ENCODE results near the gene HSD11B1. TPM values are rescaled to one million over a fixed set of nuclear protein-coding genes. Genes with fewer than 3 reads are reported as not detected.

The HSD11B1 gene
- total RNA-seq, 1 donor = 21.6 TPM

DNA sequence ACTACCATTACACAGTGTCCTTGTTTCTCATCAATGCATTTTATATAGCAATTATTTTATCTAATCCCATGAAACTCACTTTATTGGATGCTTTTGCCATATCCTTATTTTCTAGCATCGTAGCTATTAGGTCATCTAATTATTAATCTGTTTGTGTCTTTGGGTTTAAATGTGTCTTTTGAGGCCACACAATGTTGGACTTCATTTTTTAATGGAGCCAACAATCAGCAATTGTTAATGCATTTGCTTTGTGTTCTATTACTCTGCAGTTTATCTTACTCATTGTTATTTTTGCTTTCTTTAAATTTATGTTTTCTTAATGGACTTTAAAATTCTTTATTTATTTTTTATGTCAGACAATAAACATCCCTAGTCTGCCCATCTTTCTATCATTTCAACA lies 1.8 kb upstream of the HSD11B1 start:
- no peak for DNase-seq (ENCODE audit: low read depth)
- TF ChIP-seq, protein P1, sequence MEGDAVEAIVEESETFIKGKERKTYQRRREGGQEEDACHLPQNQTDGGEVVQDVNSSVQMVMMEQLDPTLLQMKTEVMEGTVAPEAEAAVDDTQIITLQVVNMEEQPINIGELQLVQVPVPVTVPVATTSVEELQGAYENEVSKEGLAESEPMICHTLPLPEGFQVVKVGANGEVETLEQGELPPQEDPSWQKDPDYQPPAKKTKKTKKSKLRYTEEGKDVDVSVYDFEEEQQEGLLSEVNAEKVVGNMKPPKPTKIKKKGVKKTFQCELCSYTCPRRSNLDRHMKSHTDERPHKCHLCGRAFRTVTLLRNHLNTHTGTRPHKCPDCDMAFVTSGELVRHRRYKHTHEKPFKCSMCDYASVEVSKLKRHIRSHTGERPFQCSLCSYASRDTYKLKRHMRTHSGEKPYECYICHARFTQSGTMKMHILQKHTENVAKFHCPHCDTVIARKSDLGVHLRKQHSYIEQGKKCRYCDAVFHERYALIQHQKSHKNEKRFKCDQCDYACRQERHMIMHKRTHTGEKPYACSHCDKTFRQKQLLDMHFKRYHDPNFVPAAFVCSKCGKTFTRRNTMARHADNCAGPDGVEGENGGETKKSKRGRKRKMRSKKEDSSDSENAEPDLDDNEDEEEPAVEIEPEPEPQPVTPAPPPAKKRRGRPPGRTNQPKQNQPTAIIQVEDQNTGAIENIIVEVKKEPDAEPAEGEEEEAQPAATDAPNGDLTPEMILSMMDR (IDR thresholded peaks at IDR 0.05; ENCODE audit: insufficient read depth, low read depth, low read length) = no peak

DNA sequence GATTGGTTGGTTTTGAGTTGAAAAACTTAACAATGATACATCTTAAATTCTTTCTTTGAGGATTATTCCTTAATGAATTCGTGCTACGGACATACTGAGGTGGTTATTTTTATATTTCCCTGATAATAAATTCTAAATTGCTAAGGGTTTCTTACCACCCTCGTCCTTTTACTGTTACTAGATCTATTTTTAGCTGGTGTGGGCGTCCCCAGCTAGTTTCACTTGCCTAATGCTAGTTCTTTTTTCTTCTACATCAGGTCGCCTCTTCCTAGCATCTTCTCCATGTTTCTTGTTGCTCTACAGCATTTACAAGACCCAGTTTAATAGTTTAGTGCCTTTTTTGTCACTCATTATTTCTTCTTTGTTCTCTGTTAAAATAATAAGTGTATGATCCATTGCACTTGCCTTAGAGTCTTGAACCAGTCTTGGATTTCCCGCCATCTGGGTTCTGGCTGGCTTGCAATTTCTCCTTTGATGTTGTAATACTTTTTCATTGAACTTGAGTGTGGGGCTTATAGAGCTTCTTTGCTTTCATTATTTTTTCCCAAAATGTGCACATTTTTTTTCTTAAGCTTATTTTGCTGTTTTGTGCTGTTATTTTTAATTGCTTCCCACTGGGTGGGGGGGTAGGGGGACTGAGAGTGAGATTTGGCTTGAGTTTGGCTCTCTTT lies 677 bp upstream of the HSD11B1 start:
- DNase-seq (ENCODE audit: low read depth) = no peak
- no peak overlapping the region for H3K4me3 ChIP-seq (ENCODE audit: low read depth, low read length)
- TF ChIP-seq, protein P1 (IDR thresholded peaks at IDR 0.05; ENCODE audit: insufficient read depth, low read depth, low read length) = no peak

More for the DNA sequence above, 1.8 kb upstream of the HSD11B1 start:
- H3K4me3 ChIP-seq (ENCODE audit: low read depth, low read length) = no peak overlapping the region

DNA sequence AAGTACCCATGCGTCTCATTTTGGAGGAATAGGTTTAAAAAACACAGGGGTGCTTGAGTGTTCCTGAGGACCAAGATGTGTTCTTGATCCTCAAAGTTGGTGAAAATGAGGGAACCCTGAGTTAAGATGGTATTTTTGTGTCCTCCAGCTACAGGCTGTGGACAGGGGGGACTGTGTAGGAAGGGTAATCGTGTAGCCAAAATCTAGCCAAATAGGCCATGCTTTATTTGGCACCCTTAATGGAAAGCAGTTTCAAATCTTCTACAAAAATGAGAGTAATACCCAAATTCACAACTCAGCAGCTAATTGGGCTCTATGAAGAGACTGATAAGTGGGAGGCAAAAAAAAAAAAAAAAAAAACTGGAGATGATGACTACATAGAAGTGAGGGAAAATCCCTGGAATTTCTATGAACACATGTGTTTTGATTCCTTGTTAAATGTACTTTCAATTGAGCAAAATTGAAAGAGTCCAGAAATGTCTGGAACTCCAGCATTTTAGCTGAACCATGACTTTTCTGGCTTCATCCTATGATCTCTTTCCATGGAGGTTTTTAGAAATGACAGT lies 470 bp downstream of the HSD11B1 start:
- TF ChIP-seq, protein P1 (IDR thresholded peaks at IDR 0.05; ENCODE audit: insufficient read depth, low read depth, low read length) = no peak
- peak; percentile 47 for DNase-seq (ENCODE audit: low read depth)

DNA sequence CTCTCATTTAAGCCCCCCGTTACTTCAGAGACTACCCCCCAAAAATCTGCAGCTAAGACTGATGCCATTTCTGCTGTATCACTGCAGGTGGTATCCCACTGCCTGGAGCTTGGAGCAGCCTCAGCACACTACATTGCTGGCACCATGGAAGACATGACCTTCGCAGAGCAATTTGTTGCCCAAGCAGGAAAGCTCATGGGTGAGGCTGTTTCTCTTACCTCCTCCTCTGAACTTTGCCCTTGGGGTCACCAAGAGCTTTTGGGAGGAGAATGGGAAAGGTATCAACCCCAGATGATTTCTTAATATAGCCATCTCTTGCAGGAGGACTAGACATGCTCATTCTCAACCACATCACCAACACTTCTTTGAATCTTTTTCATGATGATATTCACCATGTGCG lies 2.0 kb downstream of the HSD11B1 start:
- DNase-seq (ENCODE audit: low read depth) = no peak
- H3K4me3 ChIP-seq (ENCODE audit: low read depth, low read length) = no peak overlapping the region
- TF ChIP-seq, protein P1 (IDR thresholded peaks at IDR 0.05; ENCODE audit: insufficient read depth, low read depth, low read length) = no peak

More for the DNA sequence above, 470 bp downstream of the HSD11B1 start:
- peak overlapping the region; percentile 4 for H3K4me3 ChIP-seq (ENCODE audit: low read depth, low read length)

DNA sequence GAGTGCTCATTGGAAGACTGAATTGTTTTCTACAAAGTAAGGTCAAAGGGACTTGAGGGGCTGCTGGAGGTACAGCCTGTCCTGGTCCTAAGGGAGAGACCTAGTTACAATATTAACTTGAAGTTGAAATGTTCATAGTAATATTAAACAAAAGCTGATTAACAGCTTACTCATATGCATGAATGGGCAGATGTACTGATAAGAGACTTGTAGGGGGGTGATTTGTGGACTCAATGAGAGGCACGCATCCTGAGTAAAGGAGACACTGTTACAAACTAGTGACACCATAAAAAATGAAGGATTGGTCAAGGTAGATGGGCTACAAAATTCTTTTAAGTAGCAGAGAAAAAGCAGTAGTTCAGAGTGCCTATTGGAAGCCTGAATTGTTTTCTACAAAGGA lies 2.7 kb downstream of the HSD11B1 start:
- DNase-seq (ENCODE audit: low read depth) = no peak
- TF ChIP-seq, protein P1 (IDR thresholded peaks at IDR 0.05; ENCODE audit: insufficient read depth, low read depth, low read length) = no peak
- H3K4me3 ChIP-seq (ENCODE audit: low read depth, low read length) = no peak overlapping the region

DNA sequence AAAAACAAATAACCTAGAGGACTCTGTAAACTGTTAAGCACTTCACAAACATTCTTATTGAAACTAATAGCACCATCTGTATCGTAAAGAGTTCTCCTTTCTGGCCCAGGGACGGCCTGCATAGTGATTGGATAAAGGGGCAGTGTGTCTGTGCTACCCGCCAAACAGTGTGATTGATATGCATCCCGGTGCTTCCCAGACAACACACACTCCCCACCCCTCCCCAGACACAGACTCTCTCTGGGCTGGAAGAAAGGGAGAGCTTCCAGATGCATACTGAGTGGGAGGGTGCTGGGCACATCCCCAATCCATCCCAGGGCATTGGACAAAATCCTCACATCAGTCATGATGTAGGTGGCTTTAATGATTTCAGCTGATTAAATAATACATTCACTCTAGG lies 3.7 kb downstream of the HSD11B1 start:
- H3K4me3 ChIP-seq (ENCODE audit: low read depth, low read length) = no peak overlapping the region
- DNase-seq (ENCODE audit: low read depth) = no peak
- TF ChIP-seq, protein P1 (IDR thresholded peaks at IDR 0.05; ENCODE audit: insufficient read depth, low read depth, low read length) = no peak

Measured in fibroblast of villous mesenchyme (primary cell).